ENCODE results near the gene FAM9C. TPM values are rescaled to one million over a fixed set of nuclear protein-coding genes. Genes with fewer than 3 reads are reported as not detected.

Gene FAM9C
- total and polyA plus RNA-seq, 2 donors (not counting 3 experiments of a cell fraction or from before 2014, with no cell fraction given), result not detected

DNA sequence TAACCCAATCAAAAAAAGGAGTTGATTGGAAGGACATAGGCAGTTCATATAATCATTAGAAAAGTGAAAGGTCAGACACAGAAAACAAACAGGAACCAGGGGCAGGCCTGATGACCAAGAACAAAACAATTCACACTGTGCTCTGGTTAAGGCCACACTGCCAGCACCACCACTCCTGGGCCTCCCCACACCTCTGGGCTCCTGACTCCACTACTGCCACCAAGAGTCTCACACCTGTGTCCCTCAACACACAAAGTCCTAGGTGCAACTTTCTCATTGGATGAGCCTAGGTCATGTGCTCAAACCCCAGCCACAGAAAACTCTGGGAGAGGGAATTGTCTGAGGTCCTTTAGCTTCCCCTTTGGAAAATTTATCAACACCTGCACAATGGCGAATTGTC lies 11.1 kb upstream of the FAM9C start:
- FAIRE-seq (no peak), DNase-seq (ENCODE audit: low read depth, low spot score) (no peak)
- no peaks in the 10 kb centered on the region for H3K9me3 ChIP-seq (replicated peaks; ENCODE audit: control insufficient read depth, insufficient read depth, low read length)
- H3K4me1 ChIP-seq (ENCODE audit: control insufficient read depth, extremely low read depth, insufficient read depth, low read length), result peaks cover 23% of the 10 kb centered on the region
- ChIA-PET CTCF (no interaction called here), POLR2A (no interaction called here)
- no TSS peak for BruUV-seq (replicated peaks)
- H3K79me2 ChIP-seq (ENCODE audit: control insufficient read depth, insufficient read depth, low read length), result no peaks in the 10 kb centered on the region
- no peaks in the 10 kb centered on the region for H3K27me3 ChIP-seq (ENCODE audit: control insufficient read depth in 2 of 2, insufficient read depth in 2 of 2, low read length in 2 of 2)
- no peaks in the 10 kb centered on the region for H3K9me1 ChIP-seq (replicated peaks; ENCODE audit: control insufficient read depth, extremely low read depth, insufficient read depth, low read length)
- no peak overlapping the region for H2AFZ ChIP-seq (ENCODE audit: low read depth, low read length)
- dilution Hi-C loops (cut with MboI; ENCODE audit: extremely low pct_ligation_motif_present, low sequenced_read_pairs), result no loop called here
- no peak overlapping the region for H3K4me3 ChIP-seq (replicated peaks in 1 of 3; ENCODE audit: insufficient read depth in 1 of 3, low read depth in 1 of 3, low read length in 3 of 3)
- no peak overlapping the region for H3K27ac ChIP-seq (ENCODE audit: insufficient read depth, low read depth, low read length)
- TF ChIP-seq POLR2AphosphoS5 (IDR thresholded peaks at IDR 0.05; ENCODE audit: insufficient read depth, low read depth, low read length) (no peak), JUN (IDR thresholded peaks at IDR 0.05; ENCODE audit: borderline replicate concordance, insufficient read depth, insufficient read length, low read depth) (no peak), POLR2A (IDR thresholded peaks at IDR 0.05; ENCODE audit: low read depth, low read length) (no peak), GATA2 (IDR thresholded peaks at IDR 0.05; ENCODE audit: insufficient read depth, insufficient read length, low read depth, low read length) (no peak), MYC (IDR thresholded peaks at IDR 0.05; ENCODE audit: low read depth, low read length) (no peak), EZH2 (IDR thresholded peaks at IDR 0.05; ENCODE audit: borderline replicate concordance, low read depth, low read length, severe bottlenecking) (no peak), FOS (IDR thresholded peaks at IDR 0.05; ENCODE audit: borderline replicate concordance, insufficient read depth, low read length) (no peak)
- TF ChIP-seq, protein P1, sequence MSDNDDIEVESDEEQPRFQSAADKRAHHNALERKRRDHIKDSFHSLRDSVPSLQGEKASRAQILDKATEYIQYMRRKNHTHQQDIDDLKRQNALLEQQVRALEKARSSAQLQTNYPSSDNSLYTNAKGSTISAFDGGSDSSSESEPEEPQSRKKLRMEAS (IDR thresholded peaks at IDR 0.05; ENCODE audit: insufficient read depth, insufficient read length), result no peak
- TF ChIP-seq, protein P2, sequence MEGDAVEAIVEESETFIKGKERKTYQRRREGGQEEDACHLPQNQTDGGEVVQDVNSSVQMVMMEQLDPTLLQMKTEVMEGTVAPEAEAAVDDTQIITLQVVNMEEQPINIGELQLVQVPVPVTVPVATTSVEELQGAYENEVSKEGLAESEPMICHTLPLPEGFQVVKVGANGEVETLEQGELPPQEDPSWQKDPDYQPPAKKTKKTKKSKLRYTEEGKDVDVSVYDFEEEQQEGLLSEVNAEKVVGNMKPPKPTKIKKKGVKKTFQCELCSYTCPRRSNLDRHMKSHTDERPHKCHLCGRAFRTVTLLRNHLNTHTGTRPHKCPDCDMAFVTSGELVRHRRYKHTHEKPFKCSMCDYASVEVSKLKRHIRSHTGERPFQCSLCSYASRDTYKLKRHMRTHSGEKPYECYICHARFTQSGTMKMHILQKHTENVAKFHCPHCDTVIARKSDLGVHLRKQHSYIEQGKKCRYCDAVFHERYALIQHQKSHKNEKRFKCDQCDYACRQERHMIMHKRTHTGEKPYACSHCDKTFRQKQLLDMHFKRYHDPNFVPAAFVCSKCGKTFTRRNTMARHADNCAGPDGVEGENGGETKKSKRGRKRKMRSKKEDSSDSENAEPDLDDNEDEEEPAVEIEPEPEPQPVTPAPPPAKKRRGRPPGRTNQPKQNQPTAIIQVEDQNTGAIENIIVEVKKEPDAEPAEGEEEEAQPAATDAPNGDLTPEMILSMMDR (IDR thresholded peaks at IDR 0.05; ENCODE audit: extremely low read depth in 1 of 2, insufficient read depth in 1 of 2, low read depth in 1 of 2, low read length in 2 of 2), result no peak
- H4K20me1 ChIP-seq (replicated peaks; ENCODE audit: control insufficient read depth, extremely low read depth, insufficient read depth, low read length), result no peaks in the 10 kb centered on the region
- H3K4me2 ChIP-seq (ENCODE audit: insufficient read depth, low read length), result no peak overlapping the region
- H3K36me3 ChIP-seq (ENCODE audit: control insufficient read depth in 2 of 2, extremely low read depth in 1 of 2, insufficient read depth in 2 of 2, low read length in 2 of 2), result no peaks in the 10 kb centered on the region
- intact Hi-C loops (cut with micrococcal nuclease), result no loop called here
- H3K9ac ChIP-seq (replicated peaks; ENCODE audit: extremely low read depth, insufficient read depth, low read length), result no peak overlapping the region

Measured in endothelial cell of umbilical vein (primary cell).